Ishikawa (cell line): ENCODE measurements around the gene KCNN3.

Source experiments
- CEBPB ChIP-seq: IDR thresholded peaks from 2 replicates; pipeline ENCODE4 v1.6.1; 2012
- CREB1 ChIP-seq: IDR thresholded peaks from 2 replicates; pipeline ENCODE4 v1.6.1; 2012; ENCODE audit warnings: low read depth
- EGR1 ChIP-seq: IDR thresholded peaks from 2 replicates; pipeline ENCODE4 v1.6.1; 2012
- EP300 ChIP-seq: IDR thresholded peaks from 2 replicates; pipeline ENCODE4 v1.6.1; 2012; ENCODE audit warnings: borderline replicate concordance
- FOXM1 ChIP-seq: IDR thresholded peaks from 2 replicates; pipeline ENCODE4 v1.6.1; 2012; ENCODE audit warnings: low read depth, borderline replicate concordance
- MAX ChIP-seq: IDR thresholded peaks from 2 replicates; pipeline ENCODE4 v1.6.1; 2012
- NFIC ChIP-seq: IDR thresholded peaks from 2 replicates; pipeline ENCODE4 v1.6.1; 2012
- RAD21 ChIP-seq: IDR thresholded peaks from 2 replicates; pipeline ENCODE4 v1.6.1; 2012; ENCODE audit warnings: low read depth
- TAF1 ChIP-seq: IDR thresholded peaks from 2 replicates; pipeline ENCODE4 v1.6.1; 2012; ENCODE audit warnings: low read depth, mild to moderate bottlenecking
- TCF12 ChIP-seq: IDR thresholded peaks from 2 replicates; pipeline ENCODE4 v1.6.1; 2012; ENCODE audit warnings: low read depth
- TEAD4 ChIP-seq: IDR thresholded peaks from 2 replicates; pipeline ENCODE4 v1.6.1; 2012
- YY1 ChIP-seq: IDR thresholded peaks from 2 replicates; pipeline ENCODE4 v1.6.1; 2012; ENCODE audit warnings: low read depth
- ZBTB7A ChIP-seq: IDR thresholded peaks from 2 replicates; pipeline ENCODE4 v1.6.1; 2012; ENCODE audit warnings: low read depth
- TF ChIP-seq, protein P1 (sequence below): IDR thresholded peaks from 2 replicates; pipeline ENCODE4 v1.6.1; 2012; ENCODE audit warnings: low read depth, mild to moderate bottlenecking
- TF ChIP-seq, protein P2 (sequence below): IDR thresholded peaks from 2 replicates; pipeline ENCODE4 v1.6.1; 2012

KCNN3 gene

DNA sequence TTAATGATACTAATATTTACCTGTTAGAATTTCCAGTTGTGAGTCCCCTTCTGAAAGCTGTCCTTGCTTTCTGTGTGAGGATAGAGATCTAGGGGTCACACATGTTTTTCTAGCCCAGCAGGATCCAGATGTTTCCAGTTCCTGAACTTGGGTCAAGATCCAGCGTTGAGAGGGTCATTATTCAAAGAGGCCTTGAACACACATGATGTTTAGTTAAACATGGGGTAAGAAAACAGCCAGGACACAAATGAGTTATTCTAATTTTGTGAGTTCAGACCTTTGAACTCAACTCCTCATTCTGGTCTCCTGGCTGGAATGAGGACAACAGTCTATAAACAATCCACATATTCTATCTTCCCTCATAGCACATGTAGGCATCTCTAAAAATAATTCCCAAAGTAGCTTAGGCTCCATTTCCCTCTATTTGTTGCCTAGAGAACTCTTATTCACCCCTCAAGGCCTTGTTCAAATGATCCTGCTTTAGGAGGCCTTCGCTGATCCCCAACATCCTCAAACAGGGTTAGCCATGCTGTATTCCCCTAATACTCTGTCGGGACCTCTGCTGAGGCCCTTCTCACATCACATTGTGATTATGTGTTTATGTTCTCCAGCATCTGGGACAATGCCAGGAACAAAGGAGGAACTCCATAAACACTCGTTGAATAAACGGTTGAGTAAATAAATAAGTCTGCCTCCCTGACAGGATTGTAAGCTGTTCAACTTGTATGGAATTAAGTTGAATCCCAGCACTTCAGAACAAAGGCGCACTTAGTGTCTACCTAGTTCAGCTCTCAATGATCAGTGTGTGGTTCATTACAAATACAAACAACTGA, 15.0 kb upstream of the KCNN3 start:
- TF ChIP-seq CEBPB: no peak
- no peak for TF ChIP-seq NFIC
- TF ChIP-seq, protein P1, sequence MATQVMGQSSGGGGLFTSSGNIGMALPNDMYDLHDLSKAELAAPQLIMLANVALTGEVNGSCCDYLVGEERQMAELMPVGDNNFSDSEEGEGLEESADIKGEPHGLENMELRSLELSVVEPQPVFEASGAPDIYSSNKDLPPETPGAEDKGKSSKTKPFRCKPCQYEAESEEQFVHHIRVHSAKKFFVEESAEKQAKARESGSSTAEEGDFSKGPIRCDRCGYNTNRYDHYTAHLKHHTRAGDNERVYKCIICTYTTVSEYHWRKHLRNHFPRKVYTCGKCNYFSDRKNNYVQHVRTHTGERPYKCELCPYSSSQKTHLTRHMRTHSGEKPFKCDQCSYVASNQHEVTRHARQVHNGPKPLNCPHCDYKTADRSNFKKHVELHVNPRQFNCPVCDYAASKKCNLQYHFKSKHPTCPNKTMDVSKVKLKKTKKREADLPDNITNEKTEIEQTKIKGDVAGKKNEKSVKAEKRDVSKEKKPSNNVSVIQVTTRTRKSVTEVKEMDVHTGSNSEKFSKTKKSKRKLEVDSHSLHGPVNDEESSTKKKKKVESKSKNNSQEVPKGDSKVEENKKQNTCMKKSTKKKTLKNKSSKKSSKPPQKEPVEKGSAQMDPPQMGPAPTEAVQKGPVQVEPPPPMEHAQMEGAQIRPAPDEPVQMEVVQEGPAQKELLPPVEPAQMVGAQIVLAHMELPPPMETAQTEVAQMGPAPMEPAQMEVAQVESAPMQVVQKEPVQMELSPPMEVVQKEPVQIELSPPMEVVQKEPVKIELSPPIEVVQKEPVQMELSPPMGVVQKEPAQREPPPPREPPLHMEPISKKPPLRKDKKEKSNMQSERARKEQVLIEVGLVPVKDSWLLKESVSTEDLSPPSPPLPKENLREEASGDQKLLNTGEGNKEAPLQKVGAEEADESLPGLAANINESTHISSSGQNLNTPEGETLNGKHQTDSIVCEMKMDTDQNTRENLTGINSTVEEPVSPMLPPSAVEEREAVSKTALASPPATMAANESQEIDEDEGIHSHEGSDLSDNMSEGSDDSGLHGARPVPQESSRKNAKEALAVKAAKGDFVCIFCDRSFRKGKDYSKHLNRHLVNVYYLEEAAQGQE: no peak
- TF ChIP-seq RAD21: no peak
- TF ChIP-seq MAX: no peak
- TF ChIP-seq EGR1: no peak
- no peak for TF ChIP-seq TCF12
- TF ChIP-seq FOXM1: no peak
- no peak for TF ChIP-seq EP300
- no peak for TF ChIP-seq TEAD4
- TF ChIP-seq CREB1: no peak
- TF ChIP-seq YY1: no peak
- TF ChIP-seq TAF1: no peak
- no peak for TF ChIP-seq ZBTB7A
- TF ChIP-seq, protein P2, sequence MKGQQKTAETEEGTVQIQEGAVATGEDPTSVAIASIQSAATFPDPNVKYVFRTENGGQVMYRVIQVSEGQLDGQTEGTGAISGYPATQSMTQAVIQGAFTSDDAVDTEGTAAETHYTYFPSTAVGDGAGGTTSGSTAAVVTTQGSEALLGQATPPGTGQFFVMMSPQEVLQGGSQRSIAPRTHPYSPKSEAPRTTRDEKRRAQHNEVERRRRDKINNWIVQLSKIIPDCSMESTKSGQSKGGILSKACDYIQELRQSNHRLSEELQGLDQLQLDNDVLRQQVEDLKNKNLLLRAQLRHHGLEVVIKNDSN: no peak

DNA sequence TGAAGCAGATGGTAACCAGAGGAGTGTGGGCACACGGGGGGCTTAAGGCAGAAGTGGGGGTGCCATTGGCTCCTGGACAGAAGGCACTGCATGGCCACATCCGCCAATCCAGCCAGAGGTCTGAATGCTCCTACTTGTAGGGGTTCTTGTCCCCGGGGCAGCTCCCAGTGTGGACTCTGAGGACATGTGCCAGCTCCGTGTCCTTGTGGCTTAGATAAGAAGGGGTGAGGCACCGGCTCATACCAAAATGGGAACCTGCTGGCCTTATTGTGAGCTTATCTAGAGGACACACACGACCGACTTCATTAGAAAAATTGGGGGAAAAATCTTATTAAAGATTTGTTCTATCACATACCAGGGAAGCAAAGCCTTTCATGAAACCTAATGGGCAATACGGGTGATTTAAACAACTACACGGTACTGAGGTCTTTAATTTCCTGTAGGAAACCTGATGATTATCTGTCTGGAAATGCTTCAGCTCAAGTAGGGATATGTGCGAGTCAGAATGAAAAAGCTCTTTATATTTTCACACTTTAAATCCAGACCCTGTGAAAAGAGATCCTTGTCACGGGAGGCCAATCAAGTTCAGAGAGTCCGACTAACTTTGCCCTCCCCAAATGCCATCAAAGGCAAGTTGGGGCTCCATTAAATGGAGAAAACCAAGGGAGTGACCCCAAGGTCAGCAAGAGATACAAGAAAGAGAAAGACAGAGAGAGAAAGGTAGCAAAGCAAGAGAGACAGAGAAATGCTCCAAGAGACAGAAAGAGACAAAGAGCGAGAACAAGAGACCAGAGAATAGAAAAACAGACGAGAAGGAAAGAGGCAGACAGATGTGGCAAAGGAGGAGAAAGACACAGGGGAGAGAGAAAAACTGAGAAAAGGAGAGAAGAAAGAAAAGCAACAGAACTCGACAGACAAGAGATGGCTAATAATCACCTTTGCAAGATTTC, 14.1 kb upstream of the KCNN3 start:
- no peak for TF ChIP-seq MAX
- TF ChIP-seq EGR1: no peak
- TF ChIP-seq RAD21: no peak
- no peak for TF ChIP-seq YY1
- TF ChIP-seq CEBPB: no peak
- no peak for TF ChIP-seq TEAD4
- TF ChIP-seq, protein P2: no peak
- no peak for TF ChIP-seq NFIC
- no peak for TF ChIP-seq FOXM1
- TF ChIP-seq EP300: no peak
- no peak for TF ChIP-seq ZBTB7A
- TF ChIP-seq CREB1: no peak
- no peak for TF ChIP-seq TCF12
- no peak for TF ChIP-seq TAF1
- TF ChIP-seq, protein P1: no peak

GRCh38 chr1:154881820-154882535, 11.9 kb upstream of the KCNN3 start:
- TF ChIP-seq EGR1 (no peak), CREB1 (no peak), TCF12 (no peak), MAX (no peak), YY1 (no peak), TEAD4 (peak; percentile 92), CEBPB (no peak), TAF1 (no peak), FOXM1 (no peak), ZBTB7A (no peak), NFIC (no peak), RAD21 (no peak)
- TF ChIP-seq, protein P2: 0 out of 2 replicates have a peak, but pooled peaks have one; percentile 27
- TF ChIP-seq, protein P1: no peak
